Vagina (tissue), 2 donors: ENCODE measurements around the gene OOSP4A. TPM values are rescaled to one million over a fixed set of nuclear protein-coding genes. Genes with fewer than 3 reads are reported as not detected.

ENCODE experiments used
- DNase-seq, 2 donors: peaks; one replicate each; pipeline ENCODE4 v3.0.0-alpha.2; 2017; ENCODE audit errors: extremely low spot score in 2 of 2
- H3K27ac ChIP-seq: fragments of 200-600 bp; sonication (generic); one replicate; pipeline ENCODE4 v1.5.1; 2019
- H3K27me3 ChIP-seq: fragments of 200-600 bp; sonication (generic); one replicate; pipeline ENCODE4 v1.5.1; 2019
- H3K36me3 ChIP-seq, 2 donors: fragments of 200-600 bp; sonication (generic); one replicate each; pipeline ENCODE4 v1.5.1; 2017 to 2019
- H3K4me1 ChIP-seq: fragments of 200-600 bp; sonication (generic); one replicate; pipeline ENCODE4 v1.5.1; 2019
- H3K4me3 ChIP-seq, 2 donors: fragments of 200-600 bp; sonication (generic); 1 replicate in 1 of 2; 2 replicates in 1 of 2; pipeline ENCODE4 v1.5.1; 2016 to 2019
- H3K9me3 ChIP-seq: fragments of 200-600 bp; sonication (generic); one replicate; pipeline ENCODE4 v1.5.1; 2019
- CTCF ChIP-seq, 3 experiments: fragments of 450-650 bp in 2 of 3; fragments of 200-600 bp in 1 of 3; sonication (generic) in 1 of 3; IDR thresholded peaks; one replicate each; pipeline ENCODE4 v1.5.1; 2017 to 2019; ENCODE audit warnings: antibody characterized with exemption in 3 of 3, mild to moderate bottlenecking in 2 of 3, moderate library complexity in 2 of 3
- POLR2A ChIP-seq, 2 donors: fragments of 450-650 bp; IDR thresholded peaks; one replicate each; pipeline ENCODE4 v1.6.1; 2017; ENCODE audit warnings: antibody characterized with exemption in 2 of 2, mild to moderate bottlenecking in 2 of 2, moderate library complexity in 2 of 2
- POLR2AphosphoS5 ChIP-seq, 2 donors: sonication (generic); formaldehyde crosslinking; IDR thresholded peaks; one replicate each; pipeline ENCODE4 v1.9.0; 2017; ENCODE audit warnings: antibody characterized with exemption in 2 of 2, mild to moderate bottlenecking in 2 of 2, low read depth in 1 of 2; ENCODE audit not compliant: insufficient read depth in 1 of 2
- intact Hi-C: fragments of 100-400 bp; cut with DNase I; formaldehyde crosslinking; loops from one replicate; pipeline ENCODE4 v1.15.1; 2023
- total RNA-seq: library from RNA; depleted of rRNA; stranded (reverse); fragments of >200 nt; gene quantifications from one replicate; pipeline ENCODE4 v1.2.3, GENCODE V29; 2016

The OOSP4A gene
- not detected for total RNA-seq

- no peaks in the 10 kb centered on the region for H3K9me3 ChIP-seq
- intact Hi-C loops, result no loop called here
- no peaks in the 10 kb centered on the region for H3K4me1 ChIP-seq
- TF ChIP-seq CTCF (IDR thresholded peaks at IDR 0.05), result no peak
- no peak for TF ChIP-seq POLR2A (IDR thresholded peaks at IDR 0.05)
- no peak for TF ChIP-seq POLR2AphosphoS5 (IDR thresholded peaks at IDR 0.05; ENCODE audit: insufficient read depth in 1 of 2, low read depth in 1 of 2)
- no peak within 1 kb of the TSS for H3K4me3 ChIP-seq
- no peak for DNase-seq
- no peaks in the 10 kb centered on the region for H3K36me3 ChIP-seq
- H3K27me3 ChIP-seq, result no peaks in the 10 kb centered on the region
- no peak within 1 kb of the TSS for H3K27ac ChIP-seq
Measured at GRCh38 chr11:59963733-59964132, at the start of gene OOSP4A. Gene OOSP4A, plus strand, starts transcription at chr11:59964033. Its CDS starts 0 bp downstream, at chr11:59964033.

GRCh38 chr11:59918480-59918879 is 45.4 kb upstream of the OOSP4A start:
- no peak for TF ChIP-seq POLR2A (IDR thresholded peaks at IDR 0.05)
- TF ChIP-seq CTCF (IDR thresholded peaks at IDR 0.05), result no peak
- TF ChIP-seq POLR2AphosphoS5 (IDR thresholded peaks at IDR 0.05; ENCODE audit: insufficient read depth in 1 of 2, low read depth in 1 of 2), result no peak
- Histone ChIP-seq H3K9me3 (peaks cover under 1% of the 10 kb centered on the region), H3K27me3 (no peaks in the 10 kb centered on the region), H3K4me3 (no peak overlapping the region), H3K4me1 (no peaks in the 10 kb centered on the region), H3K27ac (no peak overlapping the region), H3K36me3 (no peaks in the 10 kb centered on the region)
- intact Hi-C loops, result no loop called here
- DNase-seq, result no peak

GRCh38 chr11:59918987-59919589 is 44.7 kb upstream of the OOSP4A start:
- TF ChIP-seq POLR2A (IDR thresholded peaks at IDR 0.05) (no peak), CTCF (IDR thresholded peaks at IDR 0.05) (no peak)
- Histone ChIP-seq H3K4me3 (no peak overlapping the region), H3K4me1 (no peaks in the 10 kb centered on the region), H3K27me3 (no peaks in the 10 kb centered on the region), H3K27ac (no peak overlapping the region), H3K9me3 (peaks cover 6% of the 10 kb centered on the region), H3K36me3 (no peaks in the 10 kb centered on the region)
- intact Hi-C loops, result no loop called here
- DNase-seq, result no peak

GRCh38 chr11:59923813-59924212 is 40.0 kb upstream of the OOSP4A start:
- intact Hi-C loops, result no loop called here

More at GRCh38 chr11:59923813-59924212, 40.0 kb upstream of the OOSP4A start:
- Histone ChIP-seq H3K9me3 (peaks cover 11% of the 10 kb centered on the region), H3K27ac (no peak overlapping the region), H3K4me3 (no peak overlapping the region), H3K27me3 (no peaks in the 10 kb centered on the region), H3K4me1 (no peaks in the 10 kb centered on the region), H3K36me3 (no peaks in the 10 kb centered on the region)
- TF ChIP-seq CTCF (IDR thresholded peaks at IDR 0.05) (no peak), POLR2AphosphoS5 (IDR thresholded peaks at IDR 0.05; ENCODE audit: insufficient read depth in 1 of 2, low read depth in 1 of 2) (no peak), POLR2A (IDR thresholded peaks at IDR 0.05) (no peak)
- no peak for DNase-seq
